HG03469 (cell line): Measurements from ENCODE around the gene TMEM150B.
A peak's percentile ranks its signal among the peaks of the same experiment; 100 is the strongest.

Experiments used
- ATAC-seq: cut with Tn5 transposase; IDR thresholded peaks from one replicate; pipeline ENCODE4 v1.9.1; 2021; ENCODE audit warnings: mild to moderate bottlenecking, moderate library complexity, moderate number of reproducible peaks; ENCODE audit not compliant: unreplicated experiment

Gene TMEM150B

GRCh38 chr19:55279770-55280643, 45.1 kb downstream of the TMEM150B start, which contains the start of gene HSPBP1:
TSS of gene HSPBP1 (minus strand) at chr19:55280110. CDS start at chr19:55279608, 502 bp downstream.
- peak; percentile 51 for ATAC-seq

- no peak for ATAC-seq
Observed at GRCh38 chr19:55279340-55279739, 45.8 kb downstream of the TMEM150B start.

DNA sequence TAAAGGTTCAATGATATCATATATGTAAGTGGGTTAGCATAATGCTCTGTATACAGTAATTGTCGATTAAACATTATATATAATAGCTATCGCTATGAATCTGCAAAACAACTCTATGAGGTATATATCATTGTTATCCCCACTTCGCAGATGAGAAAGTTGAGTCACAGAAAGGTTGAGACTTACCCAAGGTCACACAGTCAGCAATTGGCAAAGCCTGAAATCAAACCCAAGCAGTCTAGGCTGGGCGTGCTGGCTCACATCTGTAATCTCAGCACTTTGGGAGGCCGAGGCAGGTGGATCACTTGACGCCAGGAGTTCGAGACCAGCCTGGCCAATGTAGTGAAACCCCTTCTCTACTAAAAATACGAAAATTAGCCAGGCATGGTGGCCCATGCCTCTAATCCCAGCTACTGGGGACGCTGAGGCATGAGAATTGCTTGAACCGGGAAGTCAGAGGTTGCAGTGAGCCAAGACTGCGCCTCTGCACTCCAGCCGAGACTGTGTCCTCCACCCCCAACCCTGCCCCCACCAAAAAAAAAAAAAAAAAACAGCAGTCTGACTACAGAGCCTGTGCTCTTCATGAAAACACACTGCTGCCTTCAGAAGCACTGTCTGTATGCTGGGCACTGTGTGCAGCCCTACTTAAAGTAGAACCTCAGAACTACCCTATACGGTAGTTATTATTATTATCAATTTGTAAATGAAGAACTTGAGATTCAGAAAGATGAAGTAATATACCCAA, 46.6 kb downstream of the TMEM150B start:
- no peak for ATAC-seq

DNA sequence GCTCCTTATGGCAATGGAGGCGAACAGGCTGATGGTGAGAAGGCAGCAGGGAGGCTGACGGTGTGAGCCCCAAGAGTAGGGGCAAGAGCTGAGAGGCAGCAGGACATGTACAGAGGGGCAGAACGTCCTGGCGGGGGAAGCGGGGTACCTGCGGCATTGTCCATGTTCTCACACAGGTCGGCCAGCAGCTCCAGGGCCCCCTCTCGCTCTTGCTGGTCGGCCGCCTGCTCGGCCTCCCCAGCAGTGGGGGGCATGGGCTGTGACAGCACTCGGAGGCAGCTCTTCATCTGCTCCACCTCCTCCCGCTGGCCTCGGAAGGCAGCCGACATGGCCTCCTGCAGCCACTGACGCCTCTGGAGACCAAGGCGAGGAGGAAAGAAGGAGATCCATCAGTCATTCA, 47.6 kb downstream of the TMEM150B start:
- ATAC-seq = no peak

- no peak for ATAC-seq
Observed at GRCh38 chr19:55276720-55277430, 48.3 kb downstream of the TMEM150B start.

DNA sequence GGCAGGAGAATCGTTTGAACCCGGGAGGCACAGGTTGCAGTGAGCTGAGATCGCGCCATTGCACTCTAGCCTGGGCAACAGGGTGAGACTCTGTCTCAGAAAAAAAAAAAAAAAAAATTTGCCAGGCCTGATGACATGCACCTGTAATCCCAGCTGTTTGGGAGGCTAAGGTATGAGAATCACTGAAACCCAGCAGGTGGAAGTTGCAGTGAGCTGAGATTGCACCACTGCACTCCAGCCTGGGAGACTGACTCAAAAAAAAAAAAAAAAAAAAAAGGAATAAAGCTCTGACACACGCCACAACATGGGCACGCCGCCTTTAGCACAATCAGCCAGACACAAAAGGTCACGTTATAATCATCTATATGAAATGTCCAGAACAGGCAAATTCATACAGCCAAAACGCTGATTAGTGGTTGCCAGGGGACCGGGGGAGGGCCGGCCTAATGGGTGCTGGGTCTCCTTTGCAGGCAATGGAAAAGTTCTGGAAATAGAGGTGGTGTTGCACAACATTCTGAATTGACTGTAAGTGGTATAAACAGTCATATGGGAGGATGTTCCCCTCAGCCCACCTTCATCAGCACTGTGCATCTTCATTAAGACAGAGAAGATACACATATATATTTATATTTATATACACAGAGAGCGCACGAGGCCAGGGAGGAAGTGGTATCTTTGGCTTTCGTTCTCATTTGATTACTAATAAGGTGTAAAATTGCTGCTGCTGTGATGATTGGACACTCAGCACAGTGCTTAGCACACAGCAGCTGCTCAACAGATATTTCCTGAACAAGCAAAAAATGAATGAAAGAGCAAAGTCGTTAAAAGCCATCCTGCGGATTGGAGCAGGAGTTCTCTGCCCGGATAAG, 49.1 kb downstream of the TMEM150B start:
- ATAC-seq = no peak

DNA sequence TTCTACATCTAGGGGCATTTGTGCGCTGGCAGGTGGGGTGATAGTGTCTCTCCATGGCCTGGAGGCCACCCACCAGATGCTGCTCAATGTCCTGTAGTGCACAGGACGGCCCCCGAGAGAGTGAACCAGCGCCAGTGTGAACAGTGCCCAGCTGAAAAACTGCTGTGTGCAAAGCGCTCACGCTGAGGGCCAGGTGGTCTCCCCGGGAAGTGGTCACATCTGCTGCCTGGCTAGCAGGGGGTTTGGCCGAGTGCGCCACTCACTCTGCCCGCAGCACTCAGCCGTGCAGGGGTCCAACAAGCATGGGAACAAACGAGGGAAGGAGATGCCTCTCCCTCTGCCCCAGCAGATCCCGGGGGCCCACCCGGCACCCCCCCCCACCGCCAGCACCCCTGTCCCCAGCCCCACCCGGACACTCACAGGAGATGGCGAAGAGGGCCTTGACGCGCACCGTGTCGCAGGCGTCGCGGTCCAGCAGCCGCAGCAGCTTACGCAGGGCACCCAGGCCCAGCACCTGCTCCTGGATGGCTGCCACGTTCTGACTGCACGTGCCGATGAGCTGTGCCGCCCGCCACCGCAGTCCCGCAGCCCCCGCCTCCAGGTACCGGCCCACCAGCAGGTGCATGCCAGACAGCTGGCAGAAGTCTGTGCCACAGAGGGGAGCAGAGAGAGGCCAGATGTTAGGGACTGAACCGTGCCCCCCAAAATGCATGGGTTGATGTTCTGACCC, 51.0 kb downstream of the TMEM150B start:
- ATAC-seq = no peak

DNA sequence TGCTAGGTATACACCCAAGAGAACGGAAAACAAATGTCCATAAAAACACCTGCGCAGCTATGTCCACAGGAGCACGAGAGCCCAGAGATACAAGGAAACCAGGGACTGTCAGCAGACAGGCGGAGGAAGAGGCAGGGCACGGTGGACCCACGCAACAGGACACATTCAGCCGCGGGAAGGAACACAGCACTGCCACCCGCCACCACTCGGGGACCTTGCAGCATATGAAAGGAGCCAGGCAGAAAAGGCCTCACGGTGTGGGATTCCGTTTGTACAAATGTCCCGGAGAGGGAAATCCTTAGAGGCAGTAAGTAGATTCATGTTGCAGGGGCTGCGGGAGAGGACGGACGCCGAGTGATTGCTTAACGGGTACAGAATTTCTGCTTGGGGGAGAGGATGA, 53.0 kb downstream of the TMEM150B start:
- no peak for ATAC-seq

DNA sequence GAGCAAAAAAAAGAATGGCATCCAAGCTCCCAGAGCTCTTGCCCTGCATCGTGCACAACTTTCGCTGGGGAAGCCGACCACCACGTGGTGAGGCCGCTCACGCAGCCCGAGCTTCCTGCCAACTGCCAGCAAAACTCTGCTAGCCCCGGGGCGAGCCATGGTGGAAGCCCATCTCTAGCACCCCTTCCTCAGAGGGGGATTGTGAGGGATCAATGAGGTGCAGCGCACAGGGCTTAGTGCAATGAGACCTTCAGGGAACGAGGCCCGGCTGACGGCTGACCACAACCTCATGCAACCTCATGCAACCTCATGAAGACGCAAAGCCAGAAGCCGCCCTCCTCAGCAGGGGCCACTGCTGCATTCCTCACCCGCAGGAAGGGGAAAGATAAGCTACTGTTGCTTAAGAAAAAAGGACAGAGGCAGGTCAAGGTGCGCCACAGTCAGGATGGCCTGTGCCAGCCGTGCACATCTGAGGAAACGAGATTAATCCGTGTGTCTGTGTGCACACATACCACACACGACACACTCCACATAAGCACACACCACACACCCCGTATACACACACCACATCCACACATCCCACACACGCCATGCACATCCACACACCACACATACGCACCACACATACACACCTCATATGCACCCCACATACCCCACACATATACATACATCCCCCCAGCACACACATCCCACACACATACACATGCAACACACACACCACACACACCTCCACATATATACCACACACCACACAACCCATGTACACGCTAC, 54.8 kb downstream of the TMEM150B start:
- no peak for ATAC-seq

DNA sequence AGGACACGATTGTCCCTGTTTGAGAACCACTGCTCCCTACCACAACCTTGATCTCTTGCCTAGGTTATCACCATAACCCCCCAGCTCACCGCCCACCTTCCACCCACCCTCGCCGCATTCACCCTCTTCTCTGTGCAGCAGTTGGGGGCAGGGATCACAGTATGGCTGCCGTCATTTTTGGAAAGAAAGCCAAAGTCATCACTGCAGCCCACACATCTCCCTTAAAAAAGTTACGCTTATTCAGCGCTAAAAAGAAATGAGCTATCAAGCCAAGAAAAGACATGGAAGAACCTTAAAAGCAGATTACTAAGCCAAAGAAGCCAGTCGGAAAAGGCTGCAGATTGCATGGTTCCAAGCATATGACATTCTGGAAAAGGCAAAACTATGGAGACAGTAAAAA, 55.8 kb downstream of the TMEM150B start:
- no peak for ATAC-seq

DNA sequence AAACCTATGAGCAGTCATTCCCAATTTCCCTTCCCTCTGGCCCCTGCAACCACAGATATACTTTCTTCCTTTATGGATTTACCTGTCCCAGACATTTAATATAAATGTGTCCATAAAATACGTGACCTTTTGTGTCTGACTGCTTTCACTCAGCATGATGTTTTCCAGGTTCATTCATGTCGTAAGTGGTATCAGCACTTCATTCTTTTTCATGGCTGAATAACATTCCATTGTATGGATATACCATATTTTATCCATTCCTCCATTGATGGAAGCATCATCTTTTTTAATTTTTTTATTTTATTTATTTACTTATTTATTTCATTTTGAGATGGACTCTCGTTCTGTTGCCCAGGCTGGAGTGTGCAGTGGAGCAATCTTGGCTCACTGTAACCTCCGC, 58.3 kb downstream of the TMEM150B start:
- ATAC-seq = no peak

DNA sequence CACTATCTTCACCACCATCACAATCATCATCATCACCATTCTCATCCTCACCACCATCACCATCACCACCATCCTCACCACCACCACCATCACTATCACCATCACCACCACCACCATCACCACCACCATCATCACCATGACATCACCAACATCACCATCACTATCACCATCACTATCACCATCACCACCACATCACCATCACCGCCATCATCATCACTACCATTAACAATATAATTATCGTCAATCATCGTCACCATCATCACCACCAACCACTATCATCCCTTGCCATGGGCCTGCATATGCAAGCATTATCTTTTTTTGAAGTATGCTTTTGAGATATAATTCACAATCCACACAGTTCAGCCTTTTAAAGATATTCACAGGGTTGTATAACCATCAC, 58.7 kb downstream of the TMEM150B start:
- no peak for ATAC-seq

GRCh38 chr19:55265723-55266386, 59.3 kb downstream of the TMEM150B start:
- ATAC-seq = no peak

- no peak for ATAC-seq
Observed at GRCh38 chr19:55265173-55265572, 60.0 kb downstream of the TMEM150B start.

DNA sequence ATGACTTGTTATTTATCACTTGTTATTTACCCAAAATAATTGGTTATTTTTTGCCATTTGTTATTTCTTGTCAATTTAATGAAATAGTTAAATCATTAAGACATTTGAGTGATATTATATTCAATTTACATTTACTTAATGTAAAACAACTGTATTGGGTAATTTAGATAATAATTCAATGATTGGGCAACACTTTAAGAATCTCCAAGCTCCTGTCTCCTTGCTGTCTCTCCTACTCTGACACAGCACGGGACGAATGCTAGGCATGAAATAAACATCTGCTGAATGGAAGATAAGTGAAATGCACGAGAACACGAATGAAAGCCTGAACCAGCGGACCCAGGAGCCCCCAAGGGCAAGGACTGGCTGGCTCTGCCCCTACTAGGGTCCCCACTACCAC, 60.6 kb downstream of the TMEM150B start:
- ATAC-seq = no peak
